GM23248 (cell line): ENCODE measurements around the gene AOPEP.

Experiments used
- EZH2 ChIP-seq: fragments of 200-600 bp; sonication (generic); IDR thresholded peaks from 2 replicates; pipeline ENCODE4 v1.6.1; 2018; ENCODE audit warnings: antibody characterized with exemption, mild to moderate bottlenecking; ENCODE audit not compliant: insufficient read depth, poor library complexity, severe bottlenecking
- EZH2phosphoT487 ChIP-seq: fragments of 200-600 bp; sonication (generic); IDR thresholded peaks from 2 replicates; pipeline ENCODE4 v1.6.1; 2018; ENCODE audit warnings: antibody characterized with exemption, moderate library complexity, mild to moderate bottlenecking, low read depth; ENCODE audit not compliant: insufficient read depth

GRCh38 chr9:95116808-95117204 is 390.3 kb downstream of the AOPEP start:
- no peak for TF ChIP-seq EZH2phosphoT487
- no peak for TF ChIP-seq EZH2
